GM23338 (cell line): Measurements from ENCODE around the gene TRAF3IP1. TPM values are rescaled to one million over a fixed set of nuclear protein-coding genes. Genes with fewer than 3 reads are reported as not detected.

Experiments
- ATAC-seq: fragments of 200-7000 bp; cut with Tn5 transposase; 3 replicates; pipeline ENCODE4 v1.9.1; 2020
- DNase-seq: peaks from one replicate; pipeline ENCODE4 v3.0.0-alpha.2; 2015; ENCODE audit warnings: low spot score
- H2AFZ ChIP-seq: fragments of 200-600 bp; sonication (generic); 2 replicates; pipeline ENCODE4 v1.8.0; 2016; ENCODE audit warnings: antibody characterized with exemption, mild to moderate bottlenecking, moderate library complexity
- H3F3A ChIP-seq: fragments of 200-600 bp; sonication (generic); replicated peaks from 2 replicates; pipeline ENCODE4 v1.8.0; 2017; ENCODE audit warnings: antibody characterized with exemption, mixed run types, low read depth
- H3K27ac ChIP-seq: fragments of 200-600 bp; sonication (generic); 2 replicates; pipeline ENCODE4 v1.6.1; 2016; ENCODE audit warnings: low read depth
- H3K27me3 ChIP-seq: fragments of 200-600 bp; sonication (generic); 2 replicates; pipeline ENCODE4 v1.8.0; 2016; ENCODE audit warnings: mild to moderate bottlenecking, mixed run types, moderate library complexity; ENCODE audit not compliant: insufficient read depth
- H3K36me3 ChIP-seq: fragments of 200-600 bp; sonication (generic); 2 replicates; pipeline ENCODE4 v1.8.0; 2016; ENCODE audit warnings: mild to moderate bottlenecking; ENCODE audit not compliant: insufficient read depth
- H3K4me1 ChIP-seq: fragments of 200-600 bp; sonication (generic); 2 replicates; pipeline ENCODE4 v1.8.0; 2016; ENCODE audit warnings: mild to moderate bottlenecking, moderate library complexity; ENCODE audit not compliant: insufficient read depth
- H3K4me2 ChIP-seq: fragments of 200-600 bp; sonication (generic); 2 replicates; pipeline ENCODE4 v1.7.1; 2017; ENCODE audit warnings: mixed run types
- H3K4me3 ChIP-seq: fragments of 200-600 bp; sonication (generic); 2 replicates; pipeline ENCODE4 v1.6.1; 2016; ENCODE audit warnings: mixed run types
- H3K79me2 ChIP-seq: fragments of 200-600 bp; sonication (generic); replicated peaks from 2 replicates; pipeline ENCODE4 v1.8.0; 2017; ENCODE audit warnings: mild to moderate bottlenecking; ENCODE audit not compliant: insufficient read depth
- H3K9me2 ChIP-seq: fragments of 200-600 bp; sonication (generic); 2 replicates; pipeline ENCODE4 v1.8.0; 2017; ENCODE audit not compliant: insufficient read depth
- H4K20me1 ChIP-seq: fragments of 200-600 bp; sonication (generic); replicated peaks from 2 replicates; pipeline ENCODE4 v1.8.0; 2017; ENCODE audit warnings: mild to moderate bottlenecking; ENCODE audit not compliant: insufficient read depth
- H3K27ac Mint-ChIP-seq: 2 replicates; pipeline ENCODE4 v1.8.0; 2020; ENCODE audit warnings: inconsistent platforms, mild to moderate bottlenecking, moderate library complexity, mixed read lengths
- H3K27me3 Mint-ChIP-seq: 3 replicates; pipeline ENCODE4 v1.8.0; 2022; ENCODE audit warnings: low read depth, mild to moderate bottlenecking, moderate library complexity, mixed read lengths, inconsistent platforms; ENCODE audit not compliant: insufficient read depth, poor library complexity
- H3K36me3 Mint-ChIP-seq: 3 replicates; pipeline ENCODE4 v1.8.0; 2021; ENCODE audit warnings: low read depth, mild to moderate bottlenecking, inconsistent platforms, moderate library complexity, mixed read lengths
- H3K4me1 Mint-ChIP-seq: 3 replicates; pipeline ENCODE4 v1.8.0; 2020; ENCODE audit warnings: mild to moderate bottlenecking, inconsistent platforms, mixed read lengths
- H3K4me3 Mint-ChIP-seq: 3 replicates; pipeline ENCODE4 v1.8.0; 2021; ENCODE audit warnings: moderate library complexity, mild to moderate bottlenecking, inconsistent platforms, mixed read lengths
- H3K9me3 Mint-ChIP-seq: 3 replicates; pipeline ENCODE4 v1.8.0; 2020; ENCODE audit warnings: moderate library complexity, mild to moderate bottlenecking, inconsistent platforms, mixed read lengths
- CREB1 ChIP-seq: fragments of 250-450 bp; sonication (Bioruptor Pico); IDR thresholded peaks from 2 replicates; pipeline ENCODE4 v1.5.0; 2020; ENCODE audit warnings: low read depth, mild to moderate bottlenecking, moderate library complexity
- EZH2phosphoT487 ChIP-seq: fragments of 200-600 bp; sonication (generic); IDR thresholded peaks from one replicate; pipeline ENCODE4 v1.8.1; 2018; ENCODE audit warnings: antibody characterized with exemption; ENCODE audit not compliant: unreplicated experiment
- JUNB ChIP-seq: IDR thresholded peaks from one replicate; pipeline ENCODE4 v1.6.1; 2016; ENCODE audit warnings: antibody characterized with exemption; ENCODE audit not compliant: unreplicated experiment
- NANOG ChIP-seq: IDR thresholded peaks from 2 replicates; pipeline ENCODE4 v1.6.1; 2016; ENCODE audit warnings: antibody characterized with exemption, borderline replicate concordance
- ZNF331 ChIP-seq: fragments of 250-450 bp; sonication (Bioruptor Pico); IDR thresholded peaks from 2 replicates; pipeline ENCODE4 v1.5.0; 2020; ENCODE audit warnings: low read depth, mild to moderate bottlenecking, moderate library complexity
- polyA plus RNA-seq: library from polyadenylated mRNA; unstranded; fragments of >200 nt; fragmentation: Nextera tagmentation; extraction: Ambion mirVana; gene quantifications from 2 replicates; pipeline ENCODE4 v1.2.1, GENCODE V29; 2016
- total RNA-seq: library from RNA; depleted of rRNA; stranded (reverse); fragments of >200 nt; shearing (Covaris generic); gene quantifications from 2 replicates; pipeline ENCODE4 v1.2.3, GENCODE V29; 2014

TRAF3IP1 gene
- total and polyA plus RNA-seq, 2 experiments from 2014 or later = 12.5 to 20.7 TPM

DNA sequence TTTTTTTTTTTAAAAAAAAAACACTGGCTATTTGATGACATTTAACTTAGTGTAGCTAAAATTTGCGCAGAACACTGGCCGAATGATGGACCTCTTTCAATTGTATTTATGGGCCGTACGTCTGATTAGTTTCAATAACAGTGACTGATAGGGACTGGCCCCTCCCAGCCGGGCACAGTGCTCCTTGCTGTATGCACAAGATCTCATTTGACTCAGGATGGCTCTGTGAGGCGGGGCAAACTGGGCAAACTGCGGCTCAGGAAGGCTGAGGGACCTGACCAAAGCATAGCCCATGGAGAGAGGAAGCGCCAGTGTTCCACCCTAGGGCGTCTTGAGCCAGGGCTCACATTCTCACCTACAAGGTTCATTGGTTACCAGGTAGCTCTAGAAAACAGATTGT lies 21.2 kb downstream of the TRAF3IP1 start:
- Histone ChIP-seq H3K4me3 (no peak overlapping the region), H3K9me2 (no peaks in the 10 kb centered on the region), H4K20me1 (no peaks in the 10 kb centered on the region; the same call in 1 of the 2 replicates), H3K4me1 (no peaks in the 10 kb centered on the region), H3F3A (no peaks in the 10 kb centered on the region), H3K4me2 (no peak overlapping the region), H3K27me3 (no peaks in the 10 kb centered on the region), H3K79me2 (0 out of 2 replicates have a peak, but pooled peaks cover 3% of the 10 kb centered on the region), H3K36me3 (no peaks in the 10 kb centered on the region), H2AFZ (no peak overlapping the region), H3K27ac (no peak overlapping the region)
- ATAC-seq = no peak
- no peak for DNase-seq
- H3K4me1 Mint-ChIP-seq = peaks cover under 1% of the 10 kb centered on the region; the same call in 2 of the 3 replicates
- TF ChIP-seq EZH2phosphoT487 = no peak
- no peak for TF ChIP-seq JUNB
- H3K27ac Mint-ChIP-seq = no peak overlapping the region
- no peaks in the 10 kb centered on the region for H3K9me3 Mint-ChIP-seq
- H3K4me3 Mint-ChIP-seq = no peak overlapping the region
- no peaks in the 10 kb centered on the region for H3K36me3 Mint-ChIP-seq
- H3K27me3 Mint-ChIP-seq = peaks cover 2% of the 10 kb centered on the region

GRCh38 chr2:238344035-238344434 lies 23.7 kb downstream of the TRAF3IP1 start:
- Mint-ChIP-seq H3K4me3 (no peak overlapping the region), H3K27ac (peak overlapping the region; percentile 67; the same call in 1 of the 2 replicates), H3K36me3 (peaks cover 3% of the 10 kb centered on the region), H3K4me1 (peaks cover 4% of the 10 kb centered on the region; the same call in 2 of the 3 replicates), H3K9me3 (no peaks in the 10 kb centered on the region), H3K27me3 (peaks cover 2% of the 10 kb centered on the region)
- no peaks in the 10 kb centered on the region for H3K9me2 ChIP-seq
- H4K20me1 ChIP-seq = no peaks in the 10 kb centered on the region; the same call in 1 of the 2 replicates
- H3K4me1 ChIP-seq = no peaks in the 10 kb centered on the region
- H3K4me3 ChIP-seq = no peak overlapping the region
- H3K4me2 ChIP-seq = no peak overlapping the region
- no peaks in the 10 kb centered on the region for H3K36me3 ChIP-seq
- H3K79me2 ChIP-seq = 0 out of 2 replicates have a peak, but pooled peaks cover 3% of the 10 kb centered on the region
- ATAC-seq (peak; percentile 55), DNase-seq (no peak)
- H3F3A ChIP-seq = no peaks in the 10 kb centered on the region
- H3K27ac ChIP-seq = 0 out of 2 replicates have a peak overlapping the region, but pooled peaks have one; percentile 59
- no peaks in the 10 kb centered on the region for H3K27me3 ChIP-seq
- H2AFZ ChIP-seq = no peak overlapping the region
- TF ChIP-seq CREB1 = no peak

GRCh38 chr2:238344517-238344916 lies 24.2 kb downstream of the TRAF3IP1 start:
- ATAC-seq (no peak), DNase-seq (no peak)
- Histone ChIP-seq H3K9me2 (no peaks in the 10 kb centered on the region), H3K36me3 (no peaks in the 10 kb centered on the region), H4K20me1 (no peaks in the 10 kb centered on the region), H3K4me2 (no peak overlapping the region), H3K27me3 (no peaks in the 10 kb centered on the region), H3K27ac (0 out of 2 replicates have a peak overlapping the region, but pooled peaks have one; percentile 59), H3K79me2 (0 out of 2 replicates have a peak, but pooled peaks cover 3% of the 10 kb centered on the region), H2AFZ (no peak overlapping the region), H3K4me3 (no peak overlapping the region), H3K4me1 (no peaks in the 10 kb centered on the region), H3F3A (no peaks in the 10 kb centered on the region)
- peaks cover 8% of the 10 kb centered on the region for H3K36me3 Mint-ChIP-seq
- H3K4me3 Mint-ChIP-seq = no peak overlapping the region
- H3K9me3 Mint-ChIP-seq = no peaks in the 10 kb centered on the region
- TF ChIP-seq ZNF331 (CRISPR knock-in tag) = no peak
- no peak for TF ChIP-seq NANOG
- peaks cover 4% of the 10 kb centered on the region; the same call in 2 of the 3 replicates for H3K4me1 Mint-ChIP-seq
- peaks cover 2% of the 10 kb centered on the region for H3K27me3 Mint-ChIP-seq
- H3K27ac Mint-ChIP-seq = no peak overlapping the region
